GM18867 (cell line): Measurements from ENCODE around the gene SLC24A3.

Source experiments
- ATAC-seq: cut with Tn5 transposase; IDR thresholded peaks from one replicate; pipeline ENCODE4 v1.9.1; 2021; ENCODE audit warnings: mild to moderate bottlenecking, moderate library complexity; ENCODE audit not compliant: unreplicated experiment

Gene SLC24A3

DNA sequence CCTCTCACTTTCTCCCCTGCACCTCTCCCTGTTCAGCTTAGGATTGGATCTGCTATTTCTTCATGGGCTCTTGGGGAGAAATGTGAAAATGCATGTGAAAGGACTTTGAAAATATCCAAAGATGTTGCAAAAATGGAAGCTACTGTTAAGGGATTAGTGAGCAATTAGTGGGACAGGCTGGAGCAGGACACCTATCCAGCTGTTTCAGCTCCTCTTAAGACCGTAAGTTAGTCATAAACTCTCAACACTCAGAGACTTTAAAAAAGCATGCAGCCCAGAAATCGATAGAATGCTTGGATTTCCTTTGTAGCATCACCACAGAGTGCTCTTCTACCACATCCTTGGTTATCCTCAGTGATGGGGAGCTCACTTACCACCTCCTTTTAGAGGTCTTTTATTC, 88.7 kb downstream of the SLC24A3 start:
- no peak for ATAC-seq

- no peak for ATAC-seq
These were observed 89.4 kb downstream of the SLC24A3 start for GRCh38 chr20:19301843-19302242.

GRCh38 chr20:19302714-19303113, 90.3 kb downstream of the SLC24A3 start:
- peak; percentile 53 for ATAC-seq

DNA sequence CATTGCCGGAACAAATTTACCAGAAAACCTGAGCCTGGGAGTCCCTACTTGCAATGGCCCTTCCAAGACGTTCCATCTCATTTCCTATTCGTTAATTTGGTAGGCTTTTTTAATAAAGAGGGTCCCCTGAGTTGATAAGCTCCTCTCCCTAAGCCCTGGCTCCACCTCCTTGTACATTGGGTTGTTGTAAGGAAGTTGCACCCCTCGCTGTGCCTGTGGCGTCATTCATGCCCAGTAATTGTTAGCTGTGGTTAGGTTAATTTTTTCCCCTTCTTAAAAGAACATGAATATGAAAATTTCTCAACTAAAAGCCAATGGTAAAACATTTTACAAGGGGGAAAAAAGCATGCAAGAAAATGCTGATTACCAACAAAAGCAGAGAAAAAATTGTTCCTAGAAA, 91.9 kb downstream of the SLC24A3 start:
- no peak for ATAC-seq

DNA sequence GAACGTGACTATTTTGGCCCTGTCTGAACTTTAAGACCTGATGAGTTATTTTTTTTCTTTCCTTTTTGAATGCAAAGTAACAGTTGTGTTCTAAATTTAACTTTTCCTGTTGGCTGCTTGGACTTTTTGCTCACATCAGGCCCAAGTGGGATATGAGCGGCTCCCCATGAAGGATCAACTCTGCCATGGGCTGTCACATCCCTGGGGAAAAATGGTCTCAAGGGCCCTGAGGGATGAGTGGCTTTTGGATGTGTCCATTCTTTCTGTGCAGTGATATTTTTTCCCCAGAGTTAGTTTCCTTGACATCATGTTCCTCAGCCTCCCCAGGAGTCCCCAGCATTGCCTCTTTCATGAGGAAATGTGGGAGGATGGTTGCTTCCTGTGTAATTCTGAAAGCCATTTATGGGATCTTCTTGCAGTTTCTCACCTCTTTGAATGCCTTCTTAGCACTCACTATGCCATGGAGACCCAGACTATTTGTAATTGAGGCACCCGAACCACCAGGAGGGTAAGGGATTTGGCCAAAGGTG, 92.5 kb downstream of the SLC24A3 start:
- no peak for ATAC-seq

DNA sequence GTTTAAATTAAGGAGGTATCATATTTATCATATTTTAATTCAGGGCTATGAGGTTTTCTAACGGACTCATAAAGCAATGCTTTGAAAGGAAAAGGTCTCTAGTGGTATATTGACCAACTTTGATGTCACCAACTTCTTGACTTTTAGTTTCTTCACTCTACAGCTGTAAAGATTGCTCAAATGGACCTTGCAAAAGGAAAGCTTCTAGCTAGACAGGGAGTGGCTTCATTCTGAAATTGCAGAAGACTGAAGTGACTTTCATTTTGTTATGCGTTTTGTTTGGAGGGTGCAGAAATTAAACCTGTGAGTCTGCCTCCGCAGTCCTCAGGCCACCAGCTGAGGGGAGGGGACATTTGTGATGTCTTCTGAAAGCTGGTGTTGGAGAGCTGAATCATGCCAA, 95.7 kb downstream of the SLC24A3 start:
- ATAC-seq = no peak

DNA sequence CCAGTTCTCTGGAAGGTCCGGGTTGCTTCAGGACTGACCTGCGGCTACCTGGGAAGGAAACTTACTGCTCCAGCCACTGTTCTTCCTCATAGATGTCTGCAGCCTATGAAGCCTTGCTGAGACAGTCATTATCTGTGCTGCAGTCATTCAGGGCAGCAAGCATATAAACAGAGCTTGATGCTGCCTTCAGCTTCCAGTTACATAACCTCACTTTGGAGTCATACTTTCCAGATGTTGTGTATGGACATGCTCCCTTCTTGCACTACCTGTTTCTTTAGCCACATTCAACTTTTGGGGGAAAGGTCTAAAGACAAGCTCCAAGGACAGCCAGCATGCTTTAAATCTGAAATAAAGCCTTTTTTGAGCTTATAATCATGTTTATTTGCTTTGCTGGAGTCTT, 98.1 kb downstream of the SLC24A3 start:
- ATAC-seq = no peak

DNA sequence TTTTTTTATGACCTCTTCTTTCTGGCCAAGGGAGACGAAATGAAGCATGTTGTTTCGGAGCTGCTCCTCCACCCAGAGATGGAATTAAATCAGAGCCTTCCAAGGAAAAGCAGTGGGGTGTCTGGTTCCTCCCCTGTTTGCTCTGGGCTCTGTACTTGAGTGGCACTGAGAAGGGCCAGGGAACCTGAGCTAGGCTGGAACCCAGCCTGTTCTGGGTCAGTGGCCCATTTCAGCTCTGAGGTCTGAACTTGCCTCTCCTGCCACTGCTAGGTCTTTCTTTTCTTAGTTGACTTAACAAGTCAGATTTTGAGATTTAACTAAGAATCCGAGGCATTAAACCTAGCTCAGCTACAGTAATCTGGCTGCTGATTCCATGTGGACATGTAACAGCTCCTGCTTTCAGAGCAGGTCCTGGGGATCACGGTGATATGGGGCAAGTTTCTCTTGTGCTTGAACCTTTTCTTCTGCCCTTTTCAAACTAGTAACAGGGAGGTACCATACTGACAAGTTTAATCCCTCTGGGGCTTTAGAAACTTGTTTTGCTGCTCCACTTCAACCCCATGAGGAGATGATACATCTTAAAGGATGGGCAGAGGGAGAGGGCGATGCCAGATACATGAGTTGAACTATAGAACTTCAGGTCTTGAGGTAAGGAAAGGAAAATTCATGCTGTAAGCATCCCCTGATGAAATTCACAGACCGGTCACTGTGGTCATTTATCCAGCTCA, 101.1 kb downstream of the SLC24A3 start:
- no peak for ATAC-seq

DNA sequence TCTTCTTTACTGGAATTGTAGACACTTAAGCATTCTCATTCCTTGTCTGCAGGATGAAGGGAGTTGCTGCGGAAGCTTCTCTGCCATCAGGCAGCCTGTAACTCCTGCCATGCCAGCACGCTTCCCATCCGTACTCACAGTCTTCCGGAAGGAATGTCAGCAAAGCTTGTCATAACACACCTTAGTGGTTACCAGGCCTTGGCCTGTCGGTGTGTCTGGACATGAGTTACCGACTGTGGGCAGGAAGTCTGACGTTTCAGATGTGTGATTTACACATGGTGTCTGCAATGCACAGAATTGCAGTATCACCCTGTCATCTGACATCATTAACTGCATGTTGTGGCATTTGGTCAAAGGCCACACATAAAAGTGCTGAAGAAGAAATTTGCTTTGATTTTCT, 102.2 kb downstream of the SLC24A3 start:
- no peak for ATAC-seq

DNA sequence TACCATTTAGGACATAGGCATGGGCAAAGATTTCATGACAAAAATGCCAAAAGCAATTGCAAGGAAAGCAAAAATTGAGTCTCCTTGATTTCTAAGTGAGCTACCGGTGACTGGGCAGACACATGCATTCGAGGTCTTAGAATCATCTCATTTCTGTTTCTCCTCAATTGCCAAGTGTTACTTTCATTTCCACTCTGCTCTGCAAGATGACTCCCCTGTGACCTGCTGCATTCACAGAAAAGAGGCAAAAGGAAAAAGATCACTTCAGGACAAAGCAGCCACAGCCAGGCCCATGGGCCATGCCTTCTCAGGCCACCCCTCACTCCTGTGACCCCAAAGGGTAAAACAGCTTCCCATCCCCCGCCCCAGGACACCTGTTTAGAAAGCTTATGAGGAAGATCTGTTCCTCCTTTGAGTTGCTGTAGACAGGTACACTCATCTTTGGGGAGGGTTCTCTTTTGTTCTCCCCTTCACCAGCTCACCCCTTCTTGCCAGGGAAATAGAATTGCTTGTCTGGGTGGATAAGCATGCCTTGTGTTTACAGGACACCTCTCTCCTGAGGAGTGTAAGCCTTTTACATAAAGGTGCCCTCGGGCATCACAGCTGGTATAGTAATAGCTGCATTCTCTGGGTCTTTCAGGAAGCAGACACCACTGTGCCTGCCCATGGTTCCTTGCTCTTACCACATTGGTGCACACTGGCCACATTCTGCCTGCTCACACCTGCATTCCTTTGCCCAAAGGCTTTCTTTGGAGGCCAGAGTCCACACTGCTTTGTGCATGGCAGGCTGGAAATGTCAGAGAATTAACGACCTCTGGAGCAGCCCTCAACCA, 105.0 kb downstream of the SLC24A3 start:
- peak; percentile 92 for ATAC-seq

- ATAC-seq = no peak
These were observed 106.2 kb downstream of the SLC24A3 start for GRCh38 chr20:19318610-19319009.

GRCh38 chr20:19320005-19320404, 107.6 kb downstream of the SLC24A3 start:
- no peak for ATAC-seq

DNA sequence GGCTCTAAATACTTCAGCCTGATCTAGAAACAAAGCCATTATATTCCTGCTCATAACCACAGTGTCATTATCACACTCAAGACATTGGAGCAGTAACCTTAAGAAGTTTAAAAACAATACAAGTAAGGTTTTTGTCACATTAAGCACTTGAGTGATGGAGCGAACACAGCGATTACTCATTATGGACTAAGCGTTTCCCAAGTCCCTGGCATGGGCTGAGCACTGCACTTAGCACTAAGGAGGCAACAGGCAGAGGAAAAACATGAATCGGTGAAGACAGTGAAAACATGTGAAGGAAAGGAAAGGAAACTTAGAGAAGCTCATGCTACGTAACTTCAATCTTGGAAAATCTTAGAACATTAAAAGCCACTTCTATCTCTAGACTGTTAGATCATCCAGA, 108.7 kb downstream of the SLC24A3 start:
- no peak for ATAC-seq

- no peak for ATAC-seq
These were observed 109.9 kb downstream of the SLC24A3 start for GRCh38 chr20:19322061-19322985.

- no peak for ATAC-seq
These were observed 115.0 kb downstream of the SLC24A3 start for GRCh38 chr20:19327401-19327800.

DNA sequence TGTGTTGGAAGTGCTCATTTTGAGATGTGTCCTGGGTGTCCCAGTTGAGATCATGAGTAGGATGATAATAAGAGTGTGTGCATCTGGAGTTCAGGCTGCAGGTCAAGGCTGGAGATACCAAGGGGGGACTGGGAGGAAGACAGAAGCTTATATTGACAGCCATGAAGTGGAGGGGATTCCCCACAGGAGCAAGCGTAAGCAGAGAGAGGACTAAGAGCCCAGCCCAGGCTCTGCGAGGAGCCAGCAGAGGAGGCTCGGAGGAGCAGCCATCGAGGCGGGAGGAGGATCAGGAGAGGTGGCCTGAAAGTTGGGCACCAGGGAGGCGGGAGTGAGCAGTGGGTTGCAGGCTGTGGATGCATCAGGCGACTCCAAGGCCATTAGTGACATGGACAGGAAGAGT, 116.2 kb downstream of the SLC24A3 start:
- ATAC-seq = no peak

DNA sequence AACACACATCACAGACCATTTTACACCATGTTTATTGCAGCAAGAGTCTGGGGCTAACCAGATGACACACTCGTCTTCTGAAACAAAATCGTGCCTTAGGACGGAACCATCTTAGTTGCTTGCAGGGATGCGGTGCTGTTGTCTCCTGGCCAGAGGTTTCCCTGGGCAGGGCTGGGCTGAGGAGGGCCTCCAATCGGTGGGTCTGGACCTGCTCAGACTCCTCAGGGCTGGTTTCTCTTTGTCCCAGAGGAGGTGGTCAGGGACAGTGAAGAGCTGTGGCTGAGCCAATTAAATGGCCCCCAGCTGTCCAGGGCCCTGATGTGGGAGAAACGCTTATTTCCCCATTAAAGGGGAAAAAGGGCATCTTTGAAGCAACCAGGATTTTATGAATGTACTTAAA, 117.6 kb downstream of the SLC24A3 start:
- no peak for ATAC-seq

GRCh38 chr20:19330731-19331130, 118.3 kb downstream of the SLC24A3 start:
- no peak for ATAC-seq

GRCh38 chr20:19333563-19333962, 121.1 kb downstream of the SLC24A3 start:
- no peak for ATAC-seq

DNA sequence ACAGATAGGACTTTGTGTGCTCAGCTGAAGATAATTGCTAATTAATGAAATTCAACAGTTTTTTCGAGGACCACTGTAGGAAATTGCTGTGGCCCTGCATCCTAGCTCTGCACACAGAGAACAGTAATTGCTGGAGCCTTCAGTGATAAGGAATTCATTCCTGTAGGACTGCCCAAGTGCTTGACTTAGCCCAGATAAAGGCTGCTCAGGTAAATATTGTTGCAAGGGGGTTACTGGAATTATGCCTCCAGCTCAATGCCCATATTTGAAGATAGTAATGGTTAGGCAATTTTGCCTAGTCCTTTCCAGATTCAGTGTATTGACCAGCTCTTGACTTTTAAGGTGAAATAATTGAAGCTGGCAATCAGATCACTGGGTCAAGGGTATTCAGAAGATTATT, 122.9 kb downstream of the SLC24A3 start:
- no peak for ATAC-seq

DNA sequence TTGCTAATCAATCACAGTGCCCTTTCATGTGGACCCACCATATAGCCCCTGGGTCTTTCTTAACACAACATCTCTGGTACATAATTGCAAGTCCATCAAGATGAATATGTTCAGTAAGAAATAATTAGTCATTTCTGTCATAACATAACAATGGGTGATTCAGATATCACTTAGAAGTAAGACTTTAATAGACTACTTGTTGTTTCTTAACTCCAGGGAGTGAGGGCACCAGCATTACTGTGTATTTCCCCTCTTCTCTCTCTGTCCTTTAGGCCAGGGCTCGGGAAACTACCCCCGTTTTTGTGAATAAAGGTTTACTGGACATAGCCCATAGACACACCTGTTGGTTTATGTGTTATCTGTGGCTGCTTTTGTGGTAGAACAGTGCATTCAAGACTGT, 123.5 kb downstream of the SLC24A3 start:
- ATAC-seq = no peak
